PC-9 (cell line): ENCODE measurements around the gene GATA6.

ENCODE experiments used
- CTCF ChIP-seq: fragments of 200-600 bp; sonication (generic); conservative IDR thresholded peaks from 2 replicates; pipeline ENCODE4 v1.6.1; 2017; ENCODE audit warnings: mixed run types, antibody characterized with exemption, mild to moderate bottlenecking, moderate library complexity
- EZH2 ChIP-seq: fragments of 200-600 bp; sonication (generic); IDR thresholded peaks from 2 replicates; pipeline ENCODE4 v1.8.0; 2017; ENCODE audit warnings: antibody characterized with exemption, low read depth

GRCh38 chr18:22136395-22136794, 33.0 kb upstream of the GATA6 start:
- TF ChIP-seq CTCF (no peak), EZH2 (no peak)
